HCT116 (cell line): ENCODE results near the gene PKP3. TPM values are rescaled to one million over a fixed set of nuclear protein-coding genes. Genes with fewer than 3 reads are reported as not detected.

Experiments
- ATAC-seq: fragments of 200-7000 bp; cut with Tn5 transposase; 2 replicates; pipeline ENCODE4 v1.9.1; 2020; ENCODE audit warnings: mild to moderate bottlenecking, moderate library complexity
- BruUV-seq: library from RNA; stranded (reverse); fragments of 400-500 nt; replicated peaks from 2 replicates; lab custom pipeline; 2021; lab: Mats Ljungman, UMichigan
- CTCF ChIA-PET: fragments of 300-600 bp; sonication (Branson Sonifier 250); formaldehyde crosslinking; loops from one replicate; lab custom pipeline; 2021; ENCODE audit warnings: antibody characterized with exemption; lab: Charles Lee
- POLR2A ChIA-PET: fragments of 300-600, 350-600 bp; sonication (Branson Sonifier 250); formaldehyde crosslinking; loops from one replicate; lab custom pipeline; 2021; ENCODE audit warnings: antibody characterized with exemption; lab: Charles Lee
- RAD21 ChIA-PET, 2 experiments: fragments of 300-600 bp; sonication (Branson Sonifier 250); formaldehyde crosslinking; loops; one replicate each; lab custom pipeline; 2023; ENCODE audit warnings: low total read pairs in 2 of 2; ENCODE audit not compliant: uncharacterized antibody in 2 of 2, unreplicated experiment in 2 of 2, low non-redundant PET in 1 of 2; lab: Charles Lee
- DNase-seq: peaks from one replicate; pipeline ENCODE4 v3.0.0-alpha.2; 2010; ENCODE audit warnings: low read depth, low spot score
- H2AFZ ChIP-seq: fragments of 200-600 bp; shearing (Covaris generic), sonication (generic); 2 replicates; pipeline ENCODE4 v1.6.1; 2017; ENCODE audit warnings: low read depth, mixed run types, mixed read lengths, antibody characterized with exemption, low read length; ENCODE audit not compliant: poor library complexity, severe bottlenecking
- H3K27ac ChIP-seq: 2 replicates; pipeline ENCODE4 v1.5.1; 2012; ENCODE audit warnings: low read depth, low read length
- H3K27me3 ChIP-seq: fragments of 200-600 bp; sonication (generic); 2 replicates; pipeline ENCODE4 v1.6.1; 2016; ENCODE audit warnings: mixed run types, low read length, mixed read lengths; ENCODE audit not compliant: insufficient read depth
- H3K36me3 ChIP-seq, 2 experiments: fragments of 200-500 bp in 1 of 2; fragments of 200-600 bp in 1 of 2; sonication (Bioruptor generic) in 1 of 2; sonication (generic) in 1 of 2; 2 replicates each; pipeline versions ENCODE4 v1.5.1 to v1.6.1; 2014 to 2016; ENCODE audit warnings: low read length in 2 of 2, inconsistent platforms in 1 of 2, mixed read lengths in 1 of 2, mixed run types in 1 of 2; ENCODE audit not compliant: insufficient read depth in 2 of 2, control insufficient read depth in 1 of 2
- H3K4me1 ChIP-seq, 2 experiments: fragments of 200-600 bp in 1 of 2; sonication (generic) in 1 of 2; 2 replicates each; pipeline versions ENCODE4 v1.5.1 to v1.6.1; 2012 to 2017; ENCODE audit warnings: low read length in 2 of 2, inconsistent platforms in 1 of 2, mild to moderate bottlenecking in 1 of 2, mixed read lengths in 1 of 2, mixed run types in 1 of 2, moderate library complexity in 1 of 2; ENCODE audit not compliant: insufficient read depth in 2 of 2, control insufficient read depth in 1 of 2
- H3K4me2 ChIP-seq: fragments of 200-600 bp; sonication (generic); 2 replicates; pipeline ENCODE4 v1.6.1; 2017; ENCODE audit warnings: mixed run types, low read length, mixed read lengths
- H3K4me3 ChIP-seq, 2 experiments: fragments of 200-600 bp in 1 of 2; sonication (generic) in 1 of 2; replicated peaks in 1 of 2; 2 replicates each; pipeline ENCODE4 v1.5.1; 2011 to 2016; ENCODE audit warnings: low read length in 2 of 2, control low read depth in 1 of 2, low read depth in 1 of 2, mild to moderate bottlenecking in 1 of 2, mixed read lengths in 1 of 2, mixed run types in 1 of 2
- H3K79me2 ChIP-seq: fragments of 200-600 bp; sonication (generic); 2 replicates; pipeline ENCODE4 v1.6.1; 2017; ENCODE audit warnings: mild to moderate bottlenecking, mixed run types, low read length, moderate library complexity, mixed read lengths; ENCODE audit not compliant: insufficient read depth
- H3K9ac ChIP-seq: fragments of 200-600 bp; sonication (generic); 2 replicates; pipeline ENCODE4 v1.6.1; 2016; ENCODE audit warnings: low read length, mixed read lengths
- H3K9me2 ChIP-seq: fragments of 200-600 bp; sonication (generic), shearing (Covaris generic); 2 replicates; pipeline ENCODE4 v1.6.1; 2017; ENCODE audit warnings: mixed run types, mild to moderate bottlenecking, moderate library complexity; ENCODE audit not compliant: insufficient read depth
- H3K9me3 ChIP-seq, 2 experiments: fragments of 200-500 bp in 1 of 2; fragments of 200-600 bp in 1 of 2; sonication (Bioruptor generic) in 1 of 2; sonication (generic) in 1 of 2; 2 replicates each; pipeline ENCODE4 v1.6.1; 2014 to 2017; ENCODE audit warnings: low read length in 2 of 2, mixed read lengths in 2 of 2, inconsistent platforms in 1 of 2, low read depth in 1 of 2, mild to moderate bottlenecking in 1 of 2, mixed run types in 1 of 2, moderate library complexity in 1 of 2; ENCODE audit not compliant: control insufficient read depth in 1 of 2, insufficient read depth in 1 of 2
- H4K20me1 ChIP-seq: fragments of 200-600 bp; sonication (generic), shearing (Covaris generic); 2 replicates; pipeline ENCODE4 v1.6.1; 2017; ENCODE audit warnings: mixed run types, mild to moderate bottlenecking, moderate library complexity; ENCODE audit not compliant: insufficient read depth
- EZH2 ChIP-seq: fragments of 200-600 bp; sonication (generic); IDR thresholded peaks from 2 replicates; pipeline ENCODE4 v1.6.1; 2017; ENCODE audit warnings: antibody characterized with exemption, mixed run types
- YY1 ChIP-seq: IDR thresholded peaks from 2 replicates; pipeline ENCODE4 v1.6.1; 2011; ENCODE audit warnings: low read length, low read depth, moderate library complexity, mild to moderate bottlenecking; ENCODE audit not compliant: insufficient replicate concordance; ENCODE audit errors: extremely low read depth
- intact Hi-C: fragments of 100-400 bp; cut with micrococcal nuclease; formaldehyde crosslinking; loops from 2 replicates; pipeline ENCODE4 v1.10.0; 2022
- total RNA-seq: library from RNA; stranded (reverse); gene quantifications from one replicate; pipeline ENCODE4 v1.2.1, GENCODE V29; 2021; ENCODE audit not compliant: unreplicated experiment
- TF ChIP-seq, protein P1 (sequence below): IDR thresholded peaks from 2 replicates; pipeline ENCODE4 v1.6.1; 2012

PKP3 gene
- total RNA-seq, 1 experiment from 2014 or later = 157 TPM

DNA sequence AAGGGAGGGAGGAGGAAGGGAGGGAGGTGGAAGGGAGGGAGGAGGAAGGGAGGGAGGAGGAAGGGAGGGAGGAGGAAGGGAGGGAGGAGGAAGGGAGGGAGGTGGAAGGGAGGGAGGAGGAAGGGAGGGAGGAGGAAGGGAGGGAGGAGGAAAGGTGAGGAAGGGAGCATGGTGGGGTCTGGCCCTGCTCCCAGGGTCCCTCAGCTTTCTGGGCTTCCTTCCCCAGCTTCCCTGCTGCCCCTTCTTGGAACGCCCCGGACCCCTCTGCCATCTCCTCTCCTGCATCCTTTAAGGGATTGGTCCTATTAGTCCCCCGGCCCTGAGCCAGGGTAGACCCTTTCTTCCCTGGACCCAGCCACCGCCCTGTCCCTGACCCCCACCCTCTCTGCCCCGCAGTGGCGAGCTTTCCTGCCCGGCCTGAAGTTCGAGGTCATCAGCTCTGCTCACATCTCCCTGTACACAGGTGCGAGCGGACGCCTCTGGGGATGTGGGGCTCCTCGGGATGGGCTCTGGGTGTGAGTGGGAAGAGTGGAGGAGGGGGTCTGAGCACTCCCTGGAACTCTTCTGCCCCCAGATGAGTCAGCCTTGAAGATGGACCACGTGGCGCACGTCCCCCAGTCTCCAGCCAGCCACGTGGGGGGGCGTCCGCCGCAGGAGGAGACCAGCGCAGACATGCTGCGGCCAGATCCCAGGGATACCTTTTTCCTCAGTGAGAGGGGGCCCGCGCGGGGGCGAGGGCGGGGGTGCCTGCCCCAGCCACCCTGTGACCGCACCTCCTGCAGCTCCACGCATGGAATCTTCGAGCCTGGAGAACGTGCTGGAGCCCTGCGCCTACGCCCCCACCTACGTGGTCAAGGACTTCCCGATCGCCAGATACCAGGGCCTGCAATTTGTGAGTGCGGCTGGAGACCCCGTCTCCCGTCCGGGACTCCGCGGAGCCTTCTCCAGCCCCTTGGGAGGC, 18.7 kb upstream of the PKP3 start (continued):
- no peak for TF ChIP-seq YY1
- no peak for TF ChIP-seq EZH2

DNA sequence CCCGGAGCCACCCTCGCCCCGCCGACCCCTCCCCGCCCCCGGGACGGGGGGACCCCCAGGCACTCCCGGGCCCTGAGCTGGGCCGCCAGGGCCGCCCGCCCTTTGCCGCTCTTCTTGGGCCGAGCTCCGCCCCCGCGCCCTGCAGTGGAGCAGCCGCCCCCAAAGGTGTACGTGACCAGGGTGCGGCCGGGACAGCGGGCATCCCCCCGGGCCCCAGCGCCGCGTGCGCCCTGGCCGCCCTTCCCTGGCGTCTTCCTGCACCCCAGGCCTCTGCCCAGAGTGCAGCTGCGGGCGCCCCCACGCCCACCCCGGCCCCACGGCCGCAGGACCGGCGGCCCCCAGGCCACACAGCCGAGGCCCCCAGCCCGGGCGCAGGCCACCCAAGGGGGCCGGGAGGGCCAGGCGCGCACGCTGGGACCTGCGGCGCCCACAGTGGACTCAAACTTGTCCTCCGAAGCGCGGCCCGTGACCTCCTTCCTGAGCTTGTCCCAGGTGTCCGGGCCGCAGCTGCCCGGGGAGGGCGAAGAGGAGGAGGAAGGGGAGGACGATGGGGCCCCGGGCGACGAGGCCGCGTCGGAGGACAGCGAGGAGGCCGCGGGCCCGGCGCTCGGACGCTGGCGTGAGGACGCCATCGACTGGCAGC, 17.4 kb upstream of the PKP3 start:
- peaks cover 0 to 16% of the 10 kb centered on the region in 2 experiments; a peak in 1 of 4 replicates for H3K36me3 ChIP-seq
- no peak overlapping the region for H3K9ac ChIP-seq
- intact Hi-C loops = no loop called here
- no TSS peak for BruUV-seq
- no peak for ATAC-seq
- no peaks in the 10 kb centered on the region for H4K20me1 ChIP-seq
- CTCF ChIA-PET = no interaction called here
- no peak overlapping the region for H3K4me2 ChIP-seq
- no peaks in the 10 kb centered on the region; a peak in 1 of 4 replicates for H3K4me1 ChIP-seq
- no peaks in the 10 kb centered on the region for H3K27me3 ChIP-seq
- no peaks in the 10 kb centered on the region for H3K79me2 ChIP-seq
- no peaks in the 10 kb centered on the region for H3K9me3 ChIP-seq
- TF ChIP-seq, protein P1, sequence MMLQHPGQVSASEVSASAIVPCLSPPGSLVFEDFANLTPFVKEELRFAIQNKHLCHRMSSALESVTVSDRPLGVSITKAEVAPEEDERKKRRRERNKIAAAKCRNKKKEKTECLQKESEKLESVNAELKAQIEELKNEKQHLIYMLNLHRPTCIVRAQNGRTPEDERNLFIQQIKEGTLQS = no peak
- TF ChIP-seq, all 23 proteins: peak for 0
- no peak overlapping the region for H3K27ac ChIP-seq
- no peak overlapping the region for H3K4me3 ChIP-seq
- H2AFZ ChIP-seq = no peak overlapping the region
- POLR2A ChIA-PET = no interaction called here
- no peaks in the 10 kb centered on the region for H3K9me2 ChIP-seq
- RAD21 ChIA-PET = no interaction called here
- no peak for DNase-seq
